DLD1 (cell line): Measurements from ENCODE around the gene DENND1B.
"Not testable (repeated sequence)": the region's sequence is repeated elsewhere in the genome, so short reads cannot be mapped to it uniquely, and the experiment has no call there.

ENCODE experiments used
- in situ Hi-C: cut with HindIII; loops from 2 replicates; pipeline ENCODE4 v1.10.0; 2017; ENCODE audit warnings: low sequenced_read_pairs

Gene DENND1B

GRCh38 chr1:197783510-197783948 is 8.2 kb upstream of the DENND1B start:
- in situ Hi-C loops: no loop called here

DNA sequence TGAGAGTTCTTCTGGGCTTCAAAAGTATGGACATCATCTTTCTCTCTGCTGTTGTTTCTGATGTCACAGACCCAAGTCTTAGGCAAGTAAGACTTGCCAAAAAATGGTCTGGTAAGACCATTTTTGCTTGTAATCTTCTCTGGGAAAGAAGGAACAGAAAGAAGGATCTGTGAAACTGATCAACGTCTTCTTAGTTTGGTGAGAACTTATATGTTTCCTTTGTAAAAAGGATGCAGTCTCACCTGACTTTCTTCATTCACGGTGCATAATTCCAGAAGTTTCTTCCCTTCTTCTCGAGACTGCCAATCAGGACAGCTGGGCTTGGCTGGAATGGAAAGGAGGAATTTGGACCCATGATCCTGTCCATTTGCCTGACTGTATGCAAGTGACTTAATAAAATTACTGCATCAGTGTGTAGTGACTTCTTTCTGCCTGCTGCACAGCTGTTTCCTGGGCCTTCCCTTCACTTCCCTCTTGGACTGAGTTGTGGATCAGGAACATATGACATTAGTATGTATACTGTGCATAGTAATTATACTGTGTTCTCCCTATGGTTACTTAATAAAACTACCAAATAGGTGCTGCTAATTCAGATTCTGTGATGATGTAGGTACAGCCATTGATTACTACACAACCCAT is 7.6 kb upstream of the DENND1B start:
- in situ Hi-C loops: no loop called here

GRCh38 chr1:197781968-197782721 is 6.9 kb upstream of the DENND1B start:
- in situ Hi-C loops: no loop called here

DNA sequence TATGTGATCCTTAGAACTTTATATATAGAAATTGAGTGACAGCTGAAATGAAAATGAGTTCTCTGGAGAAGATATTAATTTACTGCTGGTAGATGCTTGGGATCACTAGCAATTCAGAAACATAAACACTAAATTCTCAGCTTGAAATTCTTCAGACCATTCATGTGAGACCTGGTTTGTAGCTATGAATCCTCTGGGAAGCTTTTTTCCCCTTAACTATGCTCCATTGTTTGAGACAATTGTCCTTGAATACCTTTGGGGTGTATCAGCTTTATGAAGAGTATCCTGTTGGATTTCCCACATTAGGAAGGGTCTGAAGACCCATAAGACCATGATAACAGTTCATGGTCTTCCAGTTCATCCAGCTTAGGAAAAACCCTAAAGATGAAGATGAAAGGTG is 4.6 kb upstream of the DENND1B start:
- in situ Hi-C loops: no loop called here

DNA sequence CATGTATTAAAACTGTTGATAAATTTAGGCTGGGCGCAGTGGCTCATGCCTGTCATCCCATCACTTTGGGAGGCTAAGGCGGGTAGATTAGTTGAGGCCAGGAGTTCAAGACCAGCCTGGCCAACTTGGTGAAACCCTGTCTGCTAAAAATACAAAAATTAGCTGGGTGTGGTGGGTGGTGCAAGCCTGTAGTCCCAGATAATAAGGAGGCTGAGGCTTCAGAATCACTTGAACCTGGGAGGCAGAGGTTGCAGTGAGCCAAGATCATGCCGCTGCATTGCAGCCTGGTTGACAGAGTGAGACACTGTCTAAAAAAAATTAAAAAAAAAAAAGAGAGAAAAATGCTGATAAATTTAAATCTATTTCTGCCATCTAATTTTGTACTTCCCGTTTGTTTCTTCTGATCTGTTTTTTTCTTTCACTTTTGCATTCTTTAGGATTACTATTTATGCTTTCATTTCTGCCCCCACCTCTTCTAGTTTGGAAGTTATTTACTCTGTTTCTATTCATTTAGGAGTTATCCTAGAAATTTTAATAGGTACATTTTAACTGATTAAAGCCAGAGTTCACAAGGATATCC is 3.2 kb upstream of the DENND1B start:
- in situ Hi-C loops: no loop called here

DNA sequence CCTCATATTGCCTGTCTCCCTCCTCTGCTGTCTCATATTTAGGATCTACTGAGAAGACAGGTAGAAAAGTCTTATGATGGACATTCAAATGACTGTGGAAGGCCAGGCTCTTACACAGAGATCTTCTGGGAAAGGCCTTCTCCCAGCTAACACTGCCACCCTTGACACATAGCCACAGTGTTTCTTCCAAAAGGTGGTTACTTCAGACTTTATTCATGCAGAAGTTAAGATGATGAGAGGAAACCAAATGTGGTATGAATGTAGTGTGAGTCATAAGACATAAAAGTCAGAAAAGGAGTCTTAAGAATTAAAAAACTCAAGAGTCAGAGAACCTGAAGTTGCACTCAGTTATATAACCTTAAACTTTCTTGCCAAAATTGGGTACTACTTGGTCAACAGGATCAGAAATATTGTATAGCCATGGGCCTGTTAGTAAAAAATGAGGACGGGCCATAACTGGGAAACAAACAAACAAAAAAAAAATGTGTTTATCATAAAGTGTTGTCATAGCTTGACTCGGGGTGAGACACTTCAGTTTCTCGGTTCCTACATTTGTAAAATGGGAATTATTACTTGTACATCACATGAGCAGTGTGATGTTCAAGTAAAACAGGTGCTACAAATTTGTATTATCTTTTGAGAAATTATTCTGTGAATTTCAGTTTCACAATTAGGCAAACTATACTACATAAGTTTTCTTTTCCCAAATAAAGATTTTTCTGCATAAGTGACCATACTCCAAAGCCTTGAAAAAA is 1.2 kb upstream of the DENND1B start:
- in situ Hi-C loops: no loop called here

DNA sequence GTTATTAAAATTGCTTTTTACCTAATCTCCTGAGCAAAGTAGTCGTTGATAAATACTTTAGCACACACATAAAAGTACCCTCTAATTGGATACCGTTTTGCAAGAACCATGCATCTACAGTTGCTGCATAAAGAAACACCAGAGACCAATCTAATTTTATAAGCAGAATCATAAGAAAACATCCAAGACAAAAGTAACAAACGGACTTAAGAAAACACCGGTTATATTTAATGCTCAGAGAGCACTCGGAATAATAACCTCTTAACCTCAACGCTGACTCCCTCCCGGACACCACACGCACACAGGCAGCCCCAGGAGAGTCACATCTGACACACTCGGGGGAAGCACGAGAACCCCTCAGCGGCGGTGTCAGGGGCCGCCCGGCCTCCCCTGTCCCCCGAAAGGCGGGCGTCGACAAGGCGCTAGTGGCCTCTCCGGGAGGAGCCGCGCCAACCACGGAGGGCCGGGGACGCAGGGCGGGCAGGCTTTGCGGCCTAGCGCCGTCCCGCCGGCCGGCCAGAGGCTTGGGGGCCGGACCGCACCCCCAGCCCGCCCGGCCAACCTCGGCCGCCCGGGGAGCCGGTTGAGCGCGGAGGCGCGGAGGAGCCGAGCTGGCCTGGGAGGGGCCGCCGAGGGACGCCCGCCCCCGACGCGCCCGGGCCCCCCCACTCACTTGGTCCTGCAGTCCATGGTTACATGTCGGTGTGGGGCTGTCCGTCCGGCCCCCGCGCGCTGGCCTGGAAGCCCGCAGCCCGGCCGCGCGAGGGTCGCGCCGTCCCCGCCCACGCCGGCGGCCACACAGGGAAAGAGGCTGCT is 606 bp downstream of the DENND1B start:
- in situ Hi-C loops: no loop called here

GRCh38 chr1:197773856-197774255 is 1.4 kb downstream of the DENND1B start:
- in situ Hi-C loops: no loop called here

- in situ Hi-C loops: no loop called here
These were observed 3.2 kb downstream of the DENND1B start for GRCh38 chr1:197771904-197772556.

GRCh38 chr1:197771386-197771785 is 3.9 kb downstream of the DENND1B start:
- in situ Hi-C loops: no loop called here

GRCh38 chr1:197770243-197770642 is 5.0 kb downstream of the DENND1B start:
- in situ Hi-C loops: no loop called here

DNA sequence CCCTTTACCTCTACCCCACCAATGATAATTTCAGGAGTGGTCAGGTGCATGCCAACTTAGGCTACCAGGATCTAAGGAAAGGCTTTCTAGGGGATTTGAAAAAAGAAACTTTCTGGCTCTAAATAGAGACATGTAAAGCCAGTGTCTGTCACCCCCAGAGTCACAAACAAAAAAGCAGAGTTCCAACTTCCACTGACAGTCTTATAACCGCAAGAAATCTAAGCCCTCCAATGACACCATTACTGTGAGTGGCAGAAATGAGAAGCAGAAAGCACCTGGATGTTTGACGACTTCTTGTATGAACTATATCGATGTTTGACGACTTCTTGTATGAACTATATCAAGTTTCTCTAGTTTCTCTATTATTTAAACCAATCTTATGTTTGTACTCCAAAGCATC is 6.0 kb downstream of the DENND1B start:
- in situ Hi-C loops: no loop called here

- in situ Hi-C loops: no loop called here
These were observed 7.1 kb downstream of the DENND1B start for GRCh38 chr1:197768014-197768805.

DNA sequence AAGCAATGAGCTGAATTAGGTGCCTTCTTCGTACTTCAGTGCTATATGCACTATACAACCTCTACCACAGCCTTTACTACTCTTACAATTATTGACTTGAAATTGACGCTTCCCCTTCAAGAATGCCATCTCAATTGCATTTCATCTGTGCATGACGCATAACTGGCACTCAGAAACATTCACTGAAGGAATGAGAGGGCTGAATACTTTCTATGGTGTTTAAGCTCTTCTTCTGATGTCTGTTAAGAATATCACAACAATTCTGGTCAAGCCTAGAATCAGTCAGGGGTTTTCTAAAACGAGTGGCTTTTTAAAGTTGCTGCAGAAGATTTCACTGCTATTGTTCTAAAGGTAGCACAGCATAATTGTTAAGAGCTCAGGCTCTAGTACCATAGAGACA is 11.5 kb downstream of the DENND1B start:
- in situ Hi-C loops: no loop called here

DNA sequence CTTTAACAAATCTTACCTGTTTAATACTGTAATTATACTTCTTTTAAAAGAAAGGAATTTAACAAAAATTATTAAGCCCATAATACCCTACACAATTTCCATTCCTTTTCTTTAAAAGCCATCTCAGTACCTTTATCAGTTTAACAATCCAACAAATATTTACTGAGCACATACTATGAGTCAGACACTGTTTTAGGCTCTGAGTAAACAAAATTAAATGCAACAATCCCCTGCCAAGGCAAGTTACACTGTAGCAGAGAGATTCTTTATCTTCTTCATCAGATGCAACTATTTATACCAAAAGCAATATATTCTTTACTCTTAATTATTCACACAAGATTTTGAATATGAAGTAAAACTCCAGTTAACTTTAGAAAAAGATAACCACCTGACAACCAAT is 12.0 kb downstream of the DENND1B start:
- in situ Hi-C loops: no loop called here

DNA sequence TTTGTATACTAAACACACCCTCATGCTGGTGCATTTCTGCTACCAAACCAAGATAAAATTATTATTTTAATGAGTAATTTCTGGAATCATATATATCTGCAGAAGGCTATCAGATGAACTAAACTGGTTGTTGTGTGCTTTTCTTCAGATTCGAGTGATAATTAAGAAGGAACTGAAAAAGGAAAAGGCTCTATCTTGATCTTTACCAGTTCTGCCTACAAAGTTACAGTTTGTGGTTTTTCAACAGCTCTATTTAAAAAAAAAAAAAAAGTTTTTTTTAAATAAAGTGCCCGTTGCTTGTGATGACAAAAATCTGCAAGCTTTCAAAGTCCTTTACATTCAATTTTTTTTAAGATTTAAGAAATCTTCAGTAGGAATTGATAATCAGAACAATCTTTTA is 13.6 kb downstream of the DENND1B start:
- in situ Hi-C loops: no loop called here

- in situ Hi-C loops: not testable (repeated sequence)
These were observed 19.7 kb downstream of the DENND1B start for GRCh38 chr1:197755553-197755952.

- in situ Hi-C loops: not testable (repeated sequence)
These were observed 22.6 kb downstream of the DENND1B start for GRCh38 chr1:197752652-197753164.

- in situ Hi-C loops: no loop called here
These were observed 24.9 kb downstream of the DENND1B start for GRCh38 chr1:197750366-197750765.
